IPS-15b (cell line): Measurements from ENCODE around the gene ENO2.

ENCODE experiments used
- H3K27me3 ChIP-seq: one replicate; pipeline ENCODE4 v1.6.1; 2013; ENCODE audit warnings: low read length; ENCODE audit not compliant: control insufficient read depth, insufficient read depth
- H3K36me3 ChIP-seq: one replicate; pipeline ENCODE4 v1.6.1; 2013; ENCODE audit warnings: low read length; ENCODE audit not compliant: control insufficient read depth, insufficient read depth
- H3K4me1 ChIP-seq: one replicate; pipeline ENCODE4 v1.6.1; 2013; ENCODE audit warnings: mild to moderate bottlenecking, low read length; ENCODE audit not compliant: control insufficient read depth, insufficient read depth
- H3K4me3 ChIP-seq: one replicate; pipeline ENCODE4 v1.5.1; 2013; ENCODE audit warnings: low read depth, low read length
- H3K9ac ChIP-seq: one replicate; pipeline ENCODE4 v1.6.1; 2013; ENCODE audit warnings: low read depth, mild to moderate bottlenecking, low read length
- H3K9me3 ChIP-seq: one replicate; pipeline ENCODE4 v1.6.1; 2013; ENCODE audit warnings: mild to moderate bottlenecking, low read length; ENCODE audit not compliant: control insufficient read depth, insufficient read depth

The ENO2 gene

DNA sequence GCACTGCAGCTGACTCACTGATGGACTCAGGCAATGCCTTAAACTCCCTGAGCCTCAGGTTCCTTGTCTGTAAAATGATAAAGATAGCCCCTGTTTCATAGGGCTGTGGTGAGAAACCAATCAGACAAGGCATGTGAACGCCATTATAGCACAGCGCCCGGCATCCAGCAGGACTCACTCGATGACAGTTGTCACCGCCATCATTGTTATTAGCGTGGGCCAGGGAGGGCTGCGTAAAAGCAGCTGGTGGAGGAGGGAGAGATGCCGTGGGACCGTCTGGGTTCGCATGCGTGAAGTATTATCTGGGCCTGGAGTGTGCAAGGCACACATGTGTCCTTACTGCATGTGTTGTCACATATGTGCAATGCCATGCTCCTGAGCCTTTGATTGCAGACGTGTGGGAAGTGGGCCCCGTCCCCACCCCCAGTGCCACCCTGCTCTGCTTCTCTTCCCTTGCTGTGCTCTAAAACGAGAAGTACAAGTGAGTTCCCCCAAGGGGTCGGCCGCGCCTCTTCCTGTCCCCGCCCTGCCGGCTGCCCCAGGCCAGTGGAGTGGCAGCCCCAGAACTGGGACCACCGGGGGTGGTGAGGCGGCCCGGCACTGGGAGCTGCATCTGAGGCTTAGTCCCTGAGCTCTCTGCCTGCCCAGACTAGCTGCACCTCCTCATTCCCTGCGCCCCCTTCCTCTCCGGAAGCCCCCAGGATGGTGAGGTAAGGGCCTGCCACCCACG, 36.6 kb downstream of the ENO2 start, which contains the start of gene PTPN6:
TSS of gene PTPN6 (plus strand) at position 546 of the 730 bp plus-strand sequence. CDS start at position 703, 157 bp downstream.
- Histone ChIP-seq H3K4me3 (no peak within 1 kb of the TSS), H3K9me3 (no peaks in the 10 kb centered on the region), H3K36me3 (peaks cover 13% of the 10 kb centered on the region), H3K27me3 (no peaks in the 10 kb centered on the region), H3K4me1 (no peaks in the 10 kb centered on the region), H3K9ac (peak within 1 kb of the TSS; percentile 12)

DNA sequence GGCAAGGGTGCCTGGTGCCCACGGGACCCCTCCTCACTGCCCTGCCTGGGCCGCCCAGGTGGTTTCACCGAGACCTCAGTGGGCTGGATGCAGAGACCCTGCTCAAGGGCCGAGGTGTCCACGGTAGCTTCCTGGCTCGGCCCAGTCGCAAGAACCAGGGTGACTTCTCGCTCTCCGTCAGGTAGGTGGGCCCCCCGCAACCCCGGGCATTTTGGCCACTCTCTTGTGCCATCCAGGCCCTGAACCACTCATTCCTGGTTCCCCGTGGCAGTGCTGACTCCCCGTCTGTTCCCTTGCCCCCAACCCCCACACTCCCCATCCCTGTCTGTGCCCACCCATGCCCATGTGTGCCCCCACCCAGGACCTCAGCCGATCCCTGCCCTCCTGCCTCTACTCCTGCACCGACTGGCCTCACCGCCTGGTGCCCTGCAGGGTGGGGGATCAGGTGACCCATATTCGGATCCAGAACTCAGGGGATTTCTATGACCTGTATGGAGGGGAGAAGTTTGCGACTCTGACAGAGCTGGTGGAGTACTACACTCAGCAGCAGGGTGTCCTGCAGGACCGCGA, 37.3 kb downstream of the ENO2 start:
- H3K9me3 ChIP-seq = no peaks in the 10 kb centered on the region
- H3K27me3 ChIP-seq = no peaks in the 10 kb centered on the region
- no peak overlapping the region for H3K4me3 ChIP-seq
- H3K4me1 ChIP-seq = no peaks in the 10 kb centered on the region
- H3K36me3 ChIP-seq = peaks cover 16% of the 10 kb centered on the region
- no peak overlapping the region for H3K9ac ChIP-seq

DNA sequence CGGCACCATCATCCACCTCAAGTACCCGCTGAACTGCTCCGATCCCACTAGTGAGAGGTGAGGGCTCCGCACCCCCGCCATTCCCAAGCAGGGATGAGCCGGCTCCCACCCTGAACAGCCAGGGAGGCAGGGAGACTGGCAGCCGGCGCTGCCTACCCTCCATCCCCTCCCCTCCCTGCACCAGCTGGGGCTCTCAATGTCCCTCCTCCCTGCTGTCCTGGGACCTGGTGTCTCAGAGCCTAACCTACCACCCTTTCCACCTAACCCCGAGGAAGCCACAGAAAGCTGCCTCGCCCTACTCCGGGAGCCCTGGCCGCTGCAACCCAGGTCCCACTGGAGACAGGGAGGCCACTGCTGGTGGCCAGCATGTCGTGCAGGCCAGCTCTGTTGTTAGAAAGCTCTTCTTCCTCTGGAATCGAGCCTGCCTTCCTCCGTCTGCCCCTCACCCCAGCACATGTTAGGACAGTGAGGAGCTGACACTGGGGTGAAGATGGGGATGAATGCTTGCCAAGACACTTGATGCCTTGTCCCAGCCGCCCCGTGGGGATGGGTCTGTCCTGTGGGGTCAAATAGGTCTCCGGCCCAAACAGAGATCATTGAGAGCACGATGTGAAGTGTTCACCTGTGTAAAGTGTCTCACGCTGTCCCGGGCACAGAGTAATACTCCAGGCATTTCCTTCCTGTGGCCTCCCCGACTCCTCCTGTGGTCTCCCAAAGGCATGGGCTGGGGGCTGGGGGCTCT, 37.9 kb downstream of the ENO2 start:
- H3K36me3 ChIP-seq = peaks cover 16% of the 10 kb centered on the region
- no peak overlapping the region for H3K4me3 ChIP-seq
- H3K4me1 ChIP-seq = no peaks in the 10 kb centered on the region
- no peaks in the 10 kb centered on the region for H3K27me3 ChIP-seq
- no peaks in the 10 kb centered on the region for H3K9me3 ChIP-seq
- no peak overlapping the region for H3K9ac ChIP-seq

DNA sequence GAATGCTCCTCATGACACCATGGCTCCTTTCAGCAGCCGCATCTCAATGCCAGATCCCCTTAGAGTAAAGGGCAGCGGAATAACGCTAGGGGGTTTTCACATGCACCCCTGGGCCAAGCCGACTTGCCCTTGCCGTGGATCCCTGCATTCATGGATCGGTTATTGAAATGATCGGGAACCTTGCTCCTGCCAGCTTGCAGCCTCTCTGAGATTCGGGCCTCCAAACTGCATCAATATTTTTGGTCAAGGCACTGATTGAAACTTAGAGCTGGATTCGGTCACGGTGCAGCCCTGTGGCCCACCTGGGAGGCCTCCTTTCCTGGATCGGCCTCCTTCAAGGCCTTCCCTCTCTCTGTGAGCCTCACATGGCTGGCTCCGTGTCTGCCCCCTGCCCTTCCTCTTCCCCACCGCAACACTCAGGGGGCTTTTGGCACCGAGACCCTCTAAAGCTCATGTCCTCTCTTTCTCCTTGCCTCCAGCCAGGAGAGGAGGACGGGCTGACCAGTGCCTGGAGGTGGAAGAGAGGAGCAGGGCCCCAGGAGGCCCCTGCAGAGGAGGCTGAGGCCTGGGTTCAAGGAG, 38.6 kb downstream of the ENO2 start:
- no peaks in the 10 kb centered on the region for H3K9me3 ChIP-seq
- H3K4me3 ChIP-seq = no peak overlapping the region
- H3K9ac ChIP-seq = peak overlapping the region; percentile 54
- no peaks in the 10 kb centered on the region for H3K27me3 ChIP-seq
- H3K36me3 ChIP-seq = peaks cover 18% of the 10 kb centered on the region
- no peaks in the 10 kb centered on the region for H3K4me1 ChIP-seq

DNA sequence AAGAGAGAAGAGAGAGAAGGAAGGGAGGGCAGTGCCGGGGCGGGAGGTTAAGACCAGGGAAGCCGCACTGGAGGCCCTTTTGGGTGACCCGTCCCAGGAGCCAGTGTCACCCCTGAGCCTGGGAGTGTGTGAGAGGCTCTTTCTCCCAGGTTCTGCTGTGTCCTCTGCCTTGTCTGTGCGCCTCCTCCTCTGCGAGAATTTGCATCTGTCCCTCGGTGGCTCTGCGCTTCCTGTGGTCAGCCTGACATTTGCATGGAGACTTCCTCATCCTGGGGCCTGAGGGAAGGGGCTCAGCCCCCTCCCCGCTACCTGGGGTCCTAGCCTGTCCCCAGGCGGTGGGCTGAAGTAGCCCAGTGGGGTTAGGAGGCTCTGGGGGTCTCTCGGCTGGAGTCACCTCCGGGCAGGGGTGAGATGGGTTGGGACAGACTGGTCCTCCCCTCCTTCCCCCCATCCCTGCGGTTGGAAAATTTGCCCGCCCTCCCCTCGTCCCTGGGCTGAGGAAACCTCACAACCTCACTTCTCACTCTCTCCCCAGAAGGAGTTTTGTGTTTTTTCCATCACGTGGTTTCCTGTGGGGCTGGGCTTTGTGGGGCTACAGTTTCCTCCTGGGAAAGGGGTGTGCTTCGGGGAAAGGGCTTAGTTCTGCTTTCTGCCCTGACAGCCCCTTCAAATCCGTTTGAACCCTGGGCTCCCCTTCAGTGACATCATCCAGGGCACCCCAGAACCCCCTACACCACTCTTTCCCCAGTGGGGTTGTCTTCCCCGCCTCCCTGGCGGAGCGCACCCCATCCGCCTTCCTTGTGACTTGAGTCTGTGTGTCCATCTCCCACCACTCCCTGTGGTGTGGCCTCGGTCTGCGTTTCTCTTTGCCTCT, 39.3 kb downstream of the ENO2 start:
- Histone ChIP-seq H3K4me1 (no peaks in the 10 kb centered on the region), H3K4me3 (no peak overlapping the region), H3K9me3 (no peaks in the 10 kb centered on the region), H3K27me3 (no peaks in the 10 kb centered on the region), H3K36me3 (peaks cover 18% of the 10 kb centered on the region), H3K9ac (peak overlapping the region; percentile 54)

DNA sequence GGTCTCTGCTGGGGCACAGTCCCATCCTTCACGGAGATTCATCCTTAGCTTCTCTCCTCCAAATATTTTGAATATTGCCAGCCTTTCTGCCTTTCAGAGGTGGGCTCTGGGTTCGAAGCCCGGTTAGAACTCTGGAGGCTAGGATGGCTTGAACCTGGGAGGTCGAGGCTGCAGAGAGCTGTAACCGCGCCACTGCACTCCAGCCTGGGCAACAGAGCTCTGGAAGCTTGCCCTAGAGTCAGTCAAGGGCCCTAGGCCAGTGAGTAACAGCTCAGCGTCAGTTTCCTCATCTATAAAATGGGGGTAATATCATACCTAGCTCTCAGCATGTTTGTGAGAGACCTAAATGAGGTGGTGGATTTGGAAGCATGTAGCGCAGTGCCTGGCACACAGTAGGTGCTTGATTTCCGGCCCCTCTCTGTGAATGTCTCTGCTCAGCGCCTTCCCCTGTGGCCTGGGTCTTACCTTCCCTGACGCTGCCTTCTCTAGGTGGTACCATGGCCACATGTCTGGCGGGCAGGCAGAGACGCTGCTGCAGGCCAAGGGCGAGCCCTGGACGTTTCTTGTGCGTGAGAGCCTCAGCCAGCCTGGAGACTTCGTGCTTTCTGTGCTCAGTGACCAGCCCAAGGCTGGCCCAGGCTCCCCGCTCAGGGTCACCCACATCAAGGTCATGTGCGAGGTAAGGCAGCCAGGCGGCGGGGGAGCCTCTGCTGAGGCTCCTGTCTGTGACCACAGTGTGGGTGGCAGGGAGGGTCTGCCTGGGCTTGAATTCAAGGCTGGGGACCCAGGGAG, 40.1 kb downstream of the ENO2 start:
- Histone ChIP-seq H3K27me3 (no peaks in the 10 kb centered on the region), H3K4me1 (no peaks in the 10 kb centered on the region), H3K9me3 (no peaks in the 10 kb centered on the region), H3K4me3 (no peak overlapping the region), H3K9ac (no peak overlapping the region), H3K36me3 (peaks cover 18% of the 10 kb centered on the region)

DNA sequence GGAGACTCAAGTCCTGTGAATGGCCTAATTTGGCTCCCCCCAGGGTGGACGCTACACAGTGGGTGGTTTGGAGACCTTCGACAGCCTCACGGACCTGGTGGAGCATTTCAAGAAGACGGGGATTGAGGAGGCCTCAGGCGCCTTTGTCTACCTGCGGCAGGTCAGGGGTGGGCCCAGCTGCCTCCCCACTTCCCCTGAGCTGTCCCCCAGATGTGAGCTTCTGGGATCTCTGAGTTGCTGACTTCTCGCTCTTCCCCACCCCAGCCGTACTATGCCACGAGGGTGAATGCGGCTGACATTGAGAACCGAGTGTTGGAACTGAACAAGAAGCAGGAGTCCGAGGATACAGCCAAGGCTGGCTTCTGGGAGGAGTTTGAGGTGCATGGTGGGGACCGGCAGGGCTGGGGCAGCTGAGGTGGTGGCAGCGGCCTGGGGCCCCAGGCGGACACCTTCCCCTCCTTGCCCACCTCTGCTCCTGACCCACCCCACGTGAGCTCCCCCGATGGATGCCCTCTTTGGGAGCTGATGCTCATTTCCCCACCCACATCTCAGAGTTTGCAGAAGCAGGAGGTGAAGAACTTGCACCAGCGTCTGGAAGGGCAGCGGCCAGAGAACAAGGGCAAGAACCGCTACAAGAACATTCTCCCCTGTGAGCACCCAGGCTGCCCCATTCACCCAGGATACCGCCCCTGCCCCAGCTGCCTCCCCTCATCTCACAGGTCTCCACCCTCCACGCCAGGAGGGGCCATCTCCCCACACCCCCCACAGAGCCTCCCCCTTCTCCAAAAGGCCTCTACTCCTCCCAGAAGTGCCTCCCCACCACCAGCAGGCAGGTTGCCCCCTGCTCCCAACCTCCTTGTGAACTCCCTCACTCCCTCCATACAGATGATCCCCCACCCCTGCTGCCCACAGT, 41.0 kb downstream of the ENO2 start:
- Histone ChIP-seq H3K4me1 (no peaks in the 10 kb centered on the region), H3K9ac (no peak overlapping the region), H3K36me3 (peaks cover 18% of the 10 kb centered on the region), H3K27me3 (no peaks in the 10 kb centered on the region), H3K4me3 (no peak overlapping the region), H3K9me3 (no peaks in the 10 kb centered on the region)

DNA sequence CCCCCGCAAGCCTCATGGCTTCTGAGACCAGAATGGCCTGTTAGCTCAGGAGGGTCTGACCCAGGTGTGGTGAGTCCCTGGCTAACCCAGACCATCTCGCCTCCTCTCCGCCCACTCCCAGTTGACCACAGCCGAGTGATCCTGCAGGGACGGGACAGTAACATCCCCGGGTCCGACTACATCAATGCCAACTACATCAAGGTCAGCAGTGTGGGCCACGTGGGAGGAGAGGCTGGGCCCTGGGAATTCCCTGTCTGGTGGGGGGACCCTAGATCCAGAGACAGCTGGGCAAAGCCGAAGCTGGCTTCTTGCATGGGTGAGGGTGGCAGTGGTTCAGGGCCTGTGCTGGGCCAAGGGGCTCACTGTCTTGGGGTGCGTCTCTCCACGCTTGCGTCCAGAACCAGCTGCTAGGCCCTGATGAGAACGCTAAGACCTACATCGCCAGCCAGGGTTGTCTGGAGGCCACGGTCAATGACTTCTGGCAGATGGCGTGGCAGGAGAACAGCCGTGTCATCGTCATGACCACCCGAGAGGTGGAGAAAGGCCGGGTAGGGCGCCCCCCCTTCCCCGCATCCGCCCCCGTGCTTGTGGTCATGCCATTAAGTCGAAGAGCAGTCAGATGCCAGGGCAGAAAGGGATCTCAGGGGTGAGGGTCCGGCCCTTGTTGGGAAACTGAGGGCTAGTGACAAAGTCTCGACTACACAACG, 41.8 kb downstream of the ENO2 start:
- Histone ChIP-seq H3K4me3 (no peak overlapping the region), H3K9me3 (no peaks in the 10 kb centered on the region), H3K27me3 (no peaks in the 10 kb centered on the region), H3K9ac (no peak overlapping the region), H3K36me3 (peaks cover 18% of the 10 kb centered on the region), H3K4me1 (peaks cover 7% of the 10 kb centered on the region)

DNA sequence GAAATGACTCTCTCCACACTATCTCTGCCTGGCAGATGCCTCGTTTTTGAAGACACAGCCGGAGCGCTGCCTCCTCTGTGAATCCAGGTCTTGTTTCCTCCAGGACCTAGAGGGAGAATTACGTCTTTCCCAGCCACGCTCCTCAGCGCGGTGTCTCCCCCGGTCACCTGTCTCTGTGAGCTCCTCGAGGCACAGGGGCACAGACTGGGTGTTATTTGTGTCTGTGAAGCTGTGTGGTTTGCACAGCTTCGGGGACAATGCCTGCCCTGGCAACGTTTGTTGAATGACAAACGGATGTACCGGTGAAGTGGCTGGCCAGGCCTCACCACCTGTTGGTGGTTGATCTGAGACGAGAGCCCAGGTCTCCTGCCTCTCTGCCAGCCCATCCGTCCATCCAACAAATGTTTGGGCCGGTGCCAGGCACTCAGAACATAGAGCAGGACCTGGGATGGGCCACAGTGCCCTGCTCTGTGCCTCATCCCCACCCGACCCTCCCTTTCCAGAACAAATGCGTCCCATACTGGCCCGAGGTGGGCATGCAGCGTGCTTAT, 42.8 kb downstream of the ENO2 start:
- Histone ChIP-seq H3K9ac (no peak overlapping the region), H3K36me3 (peaks cover 15% of the 10 kb centered on the region), H3K4me3 (no peak overlapping the region), H3K9me3 (no peaks in the 10 kb centered on the region), H3K4me1 (peaks cover 11% of the 10 kb centered on the region), H3K27me3 (no peaks in the 10 kb centered on the region)
